HEK293T (cell line): ENCODE data around the gene WWOX.

Experiments used
- ARNT ChIP-seq: fragments of 450-650 bp; IDR thresholded peaks from 2 replicates; pipeline ENCODE4 v1.6.1; 2017; ENCODE audit warnings: mild to moderate bottlenecking
- CTBP1 ChIP-seq: fragments of 450-650 bp; IDR thresholded peaks from 2 replicates; pipeline ENCODE4 v1.6.1; 2016; ENCODE audit warnings: borderline replicate concordance
- ELF4 ChIP-seq: fragments of 450-650 bp; IDR thresholded peaks from 2 replicates; pipeline ENCODE4 v1.6.1; 2017; ENCODE audit warnings: antibody characterized with exemption
- FOXK2 ChIP-seq: fragments of 450-650 bp; IDR thresholded peaks from 2 replicates; pipeline ENCODE4 v1.6.1; 2016; ENCODE audit warnings: mild to moderate bottlenecking
- FOXM1 ChIP-seq: fragments of 450-650 bp; IDR thresholded peaks from 2 replicates; pipeline ENCODE4 v1.6.1; 2017; ENCODE audit warnings: mild to moderate bottlenecking, borderline replicate concordance
- HDGF ChIP-seq: fragments of 450-650 bp; IDR thresholded peaks from 2 replicates; pipeline ENCODE4 v1.6.1; 2017; ENCODE audit warnings: antibody characterized with exemption, borderline replicate concordance
- L3MBTL2 ChIP-seq: fragments of 450-650 bp; conservative IDR thresholded peaks from 2 replicates; pipeline ENCODE4 v1.6.1; 2016; ENCODE audit warnings: mild to moderate bottlenecking
- NFRKB ChIP-seq: fragments of 450-650 bp; IDR thresholded peaks from 2 replicates; pipeline ENCODE4 v1.6.1; 2016; ENCODE audit warnings: mild to moderate bottlenecking, moderate library complexity
- SP1 ChIP-seq: fragments of 450-650 bp; IDR thresholded peaks from 2 replicates; pipeline ENCODE4 v1.6.1; 2017
- SUZ12 ChIP-seq: fragments of 450-650 bp; IDR thresholded peaks from 2 replicates; pipeline ENCODE4 v1.6.1; 2016; ENCODE audit warnings: mild to moderate bottlenecking
- TARDBP ChIP-seq: fragments of 450-650 bp; IDR thresholded peaks from 2 replicates; pipeline ENCODE4 v1.6.1; 2016
- TF ChIP-seq, protein P1 (sequence below): fragments of 450-650 bp; IDR thresholded peaks from 2 replicates; pipeline ENCODE4 v1.6.1; 2016

GRCh38 chr16:79113826-79114225 lies 1014.4 kb downstream of the WWOX start:
- TF ChIP-seq CTBP1 (no peak), SUZ12 (no peak), NFRKB (no peak), FOXK2 (no peak), ELF4 (no peak), FOXM1 (no peak), HDGF (no peak), SP1 (no peak), L3MBTL2 (no peak), ARNT (no peak), TARDBP (no peak)
- TF ChIP-seq, protein P1, sequence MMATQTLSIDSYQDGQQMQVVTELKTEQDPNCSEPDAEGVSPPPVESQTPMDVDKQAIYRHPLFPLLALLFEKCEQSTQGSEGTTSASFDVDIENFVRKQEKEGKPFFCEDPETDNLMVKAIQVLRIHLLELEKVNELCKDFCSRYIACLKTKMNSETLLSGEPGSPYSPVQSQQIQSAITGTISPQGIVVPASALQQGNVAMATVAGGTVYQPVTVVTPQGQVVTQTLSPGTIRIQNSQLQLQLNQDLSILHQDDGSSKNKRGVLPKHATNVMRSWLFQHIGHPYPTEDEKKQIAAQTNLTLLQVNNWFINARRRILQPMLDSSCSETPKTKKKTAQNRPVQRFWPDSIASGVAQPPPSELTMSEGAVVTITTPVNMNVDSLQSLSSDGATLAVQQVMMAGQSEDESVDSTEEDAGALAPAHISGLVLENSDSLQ = no peak
